ENCODE results near the gene EIF2B2.
"Not testable (repeated sequence)": the region's sequence is repeated elsewhere in the genome, so short reads cannot be mapped to it uniquely, and the experiment has no call there.

Gene EIF2B2

GRCh38 chr14:74995781-74996180 lies 6.9 kb upstream of the EIF2B2 start:
- not testable (repeated sequence) for DNase-seq (ENCODE audit: low read depth)

- no peak for DNase-seq (ENCODE audit: low read depth)
Measured at GRCh38 chr14:75001261-75001660, 1.5 kb upstream of the EIF2B2 start.

- no peak for DNase-seq (ENCODE audit: low read depth)
Measured at GRCh38 chr14:75001899-75002298, 822 bp upstream of the EIF2B2 start.

GRCh38 chr14:75003250-75004027 lies 718 bp downstream of the EIF2B2 start:
- DNase-seq (ENCODE audit: low read depth), result peak; percentile 19

- no peak for DNase-seq (ENCODE audit: low read depth)
Measured at GRCh38 chr14:75005357-75005756, 2.6 kb downstream of the EIF2B2 start.

GRCh38 chr14:75009176-75009575 lies 6.5 kb downstream of the EIF2B2 start:
- DNase-seq (ENCODE audit: low read depth), result no peak

- peak; percentile 6 for DNase-seq (ENCODE audit: low read depth)
Measured at GRCh38 chr14:75010472-75011093, 7.9 kb downstream of the EIF2B2 start.

- DNase-seq (ENCODE audit: low read depth), result peak; percentile 79
Measured at GRCh38 chr14:75011356-75011994, 8.8 kb downstream of the EIF2B2 start.

GRCh38 chr14:75013290-75013689 lies 10.6 kb downstream of the EIF2B2 start:
- DNase-seq (ENCODE audit: low read depth), result no peak

- DNase-seq (ENCODE audit: low read depth), result no peak
Measured at GRCh38 chr14:75015496-75015895, 12.8 kb downstream of the EIF2B2 start.

GRCh38 chr14:75016815-75017214 lies 14.1 kb downstream of the EIF2B2 start:
- DNase-seq (ENCODE audit: low read depth), result no peak

- no peak for DNase-seq (ENCODE audit: low read depth)
Measured at GRCh38 chr14:75018694-75019093, 16.0 kb downstream of the EIF2B2 start.

- no peak for DNase-seq (ENCODE audit: low read depth)
Measured at GRCh38 chr14:75022655-75023054, 19.9 kb downstream of the EIF2B2 start.

GRCh38 chr14:75023108-75023507 lies 20.4 kb downstream of the EIF2B2 start:
- DNase-seq (ENCODE audit: low read depth), result no peak

GRCh38 chr14:75025082-75025481 lies 22.4 kb downstream of the EIF2B2 start:
- DNase-seq (ENCODE audit: low read depth), result peak; percentile 40

- no peak for DNase-seq (ENCODE audit: low read depth)
Measured at GRCh38 chr14:75025876-75026275, 23.2 kb downstream of the EIF2B2 start.

GRCh38 chr14:75030147-75030546 lies 27.4 kb downstream of the EIF2B2 start:
- no peak for DNase-seq (ENCODE audit: low read depth)

- no peak for DNase-seq (ENCODE audit: low read depth)
Measured at GRCh38 chr14:75032939-75033338, 30.2 kb downstream of the EIF2B2 start.

GRCh38 chr14:75040507-75040906 lies 37.8 kb downstream of the EIF2B2 start:
- no peak for DNase-seq (ENCODE audit: low read depth)

- no peak for DNase-seq (ENCODE audit: low read depth)
Measured at GRCh38 chr14:75040959-75041358, 38.2 kb downstream of the EIF2B2 start.

GRCh38 chr14:75041613-75042012 lies 38.9 kb downstream of the EIF2B2 start:
- DNase-seq (ENCODE audit: low read depth), result no peak

GRCh38 chr14:75042035-75042434 lies 39.3 kb downstream of the EIF2B2 start:
- peak; percentile 34 for DNase-seq (ENCODE audit: low read depth)

GRCh38 chr14:75044322-75044721 lies 41.6 kb downstream of the EIF2B2 start:
- peak; percentile 66 for DNase-seq (ENCODE audit: low read depth)

All from EH (cell line).